ENCODE measurements around the gene LRP1B.

DNA sequence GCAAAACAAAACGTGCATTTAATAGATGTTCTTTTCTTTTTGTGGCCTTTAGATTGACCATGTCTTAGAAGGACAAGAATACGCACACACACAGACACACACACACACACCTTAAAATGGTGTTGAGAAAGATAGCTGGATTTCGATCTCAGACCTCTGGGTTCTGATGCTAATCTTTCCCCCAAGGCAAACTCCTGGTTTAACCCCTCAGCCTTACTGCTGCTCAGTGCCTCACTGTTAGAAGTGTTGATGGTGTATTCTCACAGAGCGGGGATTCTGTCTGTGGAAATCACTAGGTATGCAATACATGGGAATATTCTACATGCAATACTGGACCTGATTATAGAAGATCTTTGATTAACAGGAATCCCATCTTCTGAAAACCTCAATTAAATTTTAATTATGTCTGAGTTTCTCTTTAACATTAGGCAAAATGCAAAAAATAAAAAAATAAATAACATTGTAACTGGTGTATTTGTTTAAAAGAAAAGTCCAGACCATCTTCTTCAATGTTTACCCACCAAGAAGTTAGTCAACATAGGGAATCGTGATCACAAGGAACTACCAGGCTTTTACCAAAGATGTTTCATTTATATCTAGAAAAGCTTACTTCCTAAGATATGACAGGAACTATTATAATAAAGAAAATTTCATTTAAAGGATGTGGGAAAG, 613.5 kb downstream of the LRP1B start:
- TF ChIP-seq CTCF (IDR thresholded peaks at IDR 0.05) (no peak), POLR2A (IDR thresholded peaks at IDR 0.05) (no peak)

Data from right lobe of liver (tissue), 4 donors.